Stomach (tissue), 4 donors: ENCODE measurements around the gene DNER.

Source experiments
- CTCF ChIP-seq, 7 experiments: fragments of 450-650 bp in 4 of 7; fragments of 200-600 bp in 3 of 7; sonication (generic) in 3 of 7; IDR thresholded peaks; one replicate each; pipeline ENCODE4 v1.5.1; 2016 to 2019; ENCODE audit warnings: antibody characterized with exemption in 7 of 7, control low read depth in 2 of 7, mild to moderate bottlenecking in 1 of 7
- POLR2A ChIP-seq, 4 donors: fragments of 450-650 bp; IDR thresholded peaks; one replicate each; pipeline ENCODE4 v1.6.1; 2016; ENCODE audit warnings: antibody characterized with exemption in 4 of 4, control low read depth in 2 of 4, mild to moderate bottlenecking in 1 of 4, moderate library complexity in 1 of 4

- TF ChIP-seq CTCF (IDR thresholded peaks at IDR 0.05) (no peak), POLR2A (IDR thresholded peaks at IDR 0.05) (no peak)
Observed at GRCh38 chr2:229646186-229646723, 68.1 kb downstream of the DNER start.
